Motor neuron (in vitro differentiated cells): ENCODE data around the gene UNC13D. TPM values are rescaled to one million over a fixed set of nuclear protein-coding genes. Genes with fewer than 3 reads are reported as not detected.
"Not testable (repeated sequence)": the region's sequence is repeated elsewhere in the genome, so short reads cannot be mapped to it uniquely, and the experiment has no call there.

Experiments
- ATAC-seq, 8 experiments: fragments of 200-7000 bp; cut with Tn5 transposase; replicated peaks in 6 of 8; 2 replicates each; pipeline ENCODE4 v1.8.0; 2021; ENCODE audit warnings: mild to moderate bottlenecking in 8 of 8, moderate library complexity in 8 of 8
- H3K27ac ChIP-seq, 2 donors: fragments of 250-450 bp; sonication (Bioruptor Pico); 2 replicates each; pipeline ENCODE4 v1.9.0; 2021; ENCODE audit warnings: antibody characterized with exemption in 2 of 2, mild to moderate bottlenecking in 2 of 2, moderate library complexity in 1 of 2
- H3K4me1 ChIP-seq, 2 donors: fragments of 250-450 bp; sonication (Bioruptor Pico); replicated peaks in 1 of 2; 2 replicates each; pipeline ENCODE4 v1.6.1; 2021; ENCODE audit warnings: antibody characterized with exemption in 2 of 2, mild to moderate bottlenecking in 2 of 2, moderate library complexity in 1 of 2
- H3K4me3 ChIP-seq, 5 donors: fragments of 250-450 bp; sonication (Bioruptor Pico); 2 replicates each; pipeline ENCODE4 v1.9.0; 2021; ENCODE audit warnings: antibody characterized with exemption in 5 of 5, mild to moderate bottlenecking in 5 of 5, moderate library complexity in 4 of 5
- WGBS, 10 experiments: fragments of 450-650 bp; shearing (Covaris generic); methylation state at CpG; one replicate each; pipeline ENCODE4 v1.0.0; 2022; 5-methylcytosine and 5-hydroxymethylcytosine counted together
- in situ Hi-C, 9 experiments: fragments of 400-800 bp; cut with MboI; loops; one replicate each; pipeline ENCODE4 v1.15.0; 2021; ENCODE audit warnings: low sequenced_read_pairs in 9 of 9, low pct_unique_long_range_greater_than_20kb in 2 of 9; ENCODE audit not compliant: unreplicated experiment in 9 of 9
- total RNA-seq, 8 experiments: library from RNA; unstranded; fragments of 300-600 nt; gene quantifications; 2 replicates each; pipeline versions ENCODE4 v1.2.3 to v1.2.4, GENCODE V29; 2022

The UNC13D gene
- total RNA-seq, 8 experiments from 2014 or later = 0.87 to 9.1 (median 2.7) TPM

DNA sequence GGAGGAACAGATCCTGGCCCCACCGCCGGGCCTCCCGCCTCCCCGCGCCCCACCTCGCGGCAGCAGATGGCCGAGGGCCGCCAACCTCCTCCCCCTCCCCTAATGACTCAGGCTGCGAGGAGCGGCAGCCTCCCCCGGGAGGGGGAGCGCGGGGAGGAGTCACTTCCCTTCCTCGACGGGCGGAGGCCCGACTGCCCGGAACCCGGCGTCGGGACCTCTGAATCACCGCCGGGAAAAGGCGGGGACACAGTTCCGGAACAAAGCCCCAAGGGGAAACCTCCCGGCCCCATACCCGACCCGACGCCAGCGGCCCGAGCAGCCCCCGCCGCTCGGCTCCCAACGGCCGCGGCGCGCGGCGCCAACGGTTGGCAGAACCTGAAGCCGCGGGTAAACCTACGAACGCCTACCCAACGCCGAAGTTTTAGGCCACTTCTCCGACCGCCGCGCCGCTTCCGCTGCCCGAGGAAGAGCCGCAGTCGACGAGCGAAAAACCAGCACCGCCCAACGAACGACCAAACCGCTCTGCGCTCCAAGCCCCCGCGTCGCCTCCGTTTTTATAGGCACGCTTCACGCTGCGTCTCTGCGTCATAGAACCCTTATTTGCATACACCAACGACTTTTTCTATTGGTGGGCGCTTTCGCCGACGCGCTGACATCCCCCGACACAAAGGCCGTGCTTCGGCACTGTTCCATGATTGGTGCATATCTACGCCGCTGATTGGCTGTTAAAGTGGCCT lies 64.8 kb downstream of the UNC13D start:
- WGBS, 10 experiments = 0 to 3% (median 0%) methylated on average over 1 to 39 of the region's 84 CpGs; no CpG with 5 or more reads in 4 of the 10 experiments
- ATAC-seq = peak; percentile 36 to 81 (median 78)
- Histone ChIP-seq H3K4me1 (peaks cover 21 to 22% of the 10 kb centered on the region in 2 donors), H3K27ac (peak overlapping the region; percentile 79 to 91), H3K4me3 (peak overlapping the region; percentile 87 to 99 (median 91))
- in situ Hi-C loops = no loop called here

DNA sequence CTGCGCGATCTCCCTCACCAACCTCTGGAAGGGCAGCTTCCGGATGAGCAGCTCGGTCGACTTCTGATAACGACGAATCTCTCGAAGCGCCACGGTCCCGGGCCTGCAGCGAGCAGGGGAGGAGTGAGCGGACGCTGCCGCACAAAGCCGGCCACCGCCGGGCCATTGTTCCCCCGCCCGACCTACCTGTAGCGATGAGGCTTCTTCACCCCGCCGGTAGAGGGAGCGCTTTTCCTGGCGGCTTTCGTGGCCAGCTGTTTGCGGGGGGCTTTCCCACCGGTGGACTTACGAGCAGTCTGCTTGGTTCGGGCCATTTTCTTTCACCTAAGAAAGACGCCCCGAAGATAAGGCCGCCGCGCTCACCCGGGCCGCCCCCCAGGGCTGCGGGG lies 65.3 kb downstream of the UNC13D start:
- Histone ChIP-seq H3K4me3 (peak overlapping the region; percentile 87 to 99 (median 91)), H3K27ac (peak overlapping the region; percentile 79 to 91), H3K4me1 (peaks cover 17 to 19% of the 10 kb centered on the region in 2 donors)
- WGBS, 10 experiments = 0% methylated on average over 1 to 5 of the region's 38 CpGs; no CpG with 5 or more reads in 7 of the 10 experiments
- peak in 1 of 8 experiments; percentile 0 for ATAC-seq
- in situ Hi-C loops = no loop called here

DNA sequence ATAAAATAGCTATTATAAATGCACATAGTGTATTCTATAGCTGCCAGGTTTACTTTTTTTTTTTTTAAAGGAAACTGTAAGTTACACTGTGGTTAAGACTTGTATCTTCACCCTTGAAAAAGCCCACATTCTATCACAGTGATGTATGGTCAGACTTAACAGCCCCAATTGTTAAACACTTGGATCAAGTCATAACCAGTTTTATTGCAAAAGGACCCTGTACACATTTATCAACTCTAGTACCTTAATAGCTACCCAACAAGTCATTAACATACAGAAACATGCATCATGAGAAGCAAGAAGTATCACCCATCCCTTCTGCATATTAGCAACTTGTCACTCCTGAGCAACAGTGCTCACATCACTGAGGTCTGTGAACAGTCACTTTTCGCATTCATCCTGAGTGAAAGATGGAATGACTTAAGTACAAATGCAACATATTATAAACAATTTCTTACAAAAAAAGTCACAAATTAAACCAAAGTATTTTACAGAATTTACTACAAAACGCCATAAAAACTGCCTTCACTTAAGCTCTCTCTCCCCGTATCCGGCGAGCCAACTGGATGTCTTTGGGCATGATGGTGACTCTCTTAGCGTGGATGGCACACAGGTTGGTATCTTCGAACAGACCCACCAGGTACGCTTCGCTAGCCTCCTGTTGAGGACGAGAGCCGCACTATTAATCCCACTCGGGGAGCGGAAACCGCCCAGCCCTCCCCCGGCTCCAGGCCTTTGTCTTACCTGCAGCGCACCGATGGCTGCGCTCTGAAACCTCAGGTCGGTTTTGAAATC lies 65.9 kb downstream of the UNC13D start:
- H3K4me1 ChIP-seq = peaks cover 12 to 13% of the 10 kb centered on the region in 2 donors
- H3K4me3 ChIP-seq = peak overlapping the region; percentile 87 to 99 (median 91)
- 0 to 19% (median 7%) methylated on average over 2 to 13 of the region's 19 CpGs; no CpG with 5 or more reads in 4 of the 10 experiments for WGBS, 10 experiments
- in situ Hi-C loops, ATAC-seq, H3K27ac ChIP-seq: not testable (repeated sequence)

DNA sequence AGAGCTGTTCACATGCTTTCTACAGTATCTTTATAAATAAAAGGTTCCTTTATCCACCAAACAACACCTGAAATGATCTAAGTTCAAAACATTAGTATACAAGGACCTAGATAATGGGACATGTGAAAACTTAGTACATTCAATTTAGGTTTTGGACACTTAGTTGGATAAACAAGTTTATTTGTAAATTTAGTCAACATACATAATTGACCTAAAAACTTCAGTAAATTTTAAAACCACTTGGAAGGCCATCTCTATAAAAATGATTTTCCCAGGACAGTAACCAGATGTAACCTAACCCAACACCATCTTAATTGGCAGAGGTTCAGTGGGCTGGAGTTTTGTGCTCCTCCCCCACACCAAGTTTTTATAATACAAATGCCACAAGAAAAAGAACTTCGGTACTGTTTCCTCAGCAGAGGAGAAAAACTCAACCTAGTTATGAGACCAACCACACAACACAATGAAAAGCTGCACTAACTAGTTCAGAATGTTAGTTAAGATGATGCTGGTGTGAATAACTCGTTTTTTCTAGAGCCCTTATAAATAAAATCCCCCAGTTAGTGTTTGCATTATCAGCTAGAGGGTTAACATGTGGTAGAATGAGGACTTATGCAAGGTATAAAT lies 66.8 kb downstream of the UNC13D start:
- no peak for ATAC-seq
- Histone ChIP-seq H3K4me1 (peaks cover 11 to 12% of the 10 kb centered on the region in 2 donors), H3K4me3 (peak overlapping the region; percentile 87 to 99 (median 91)), H3K27ac (no peak overlapping the region)
- in situ Hi-C loops = no loop called here
- 0 to 71% (median 24%) methylated on average over 1 to 2 of the region's 2 CpGs; no CpG with 5 or more reads in 4 of the 10 experiments for WGBS, 10 experiments

Other genes with a start within 250 kb of the UNC13D start
- gene SMIM5, start 211.0 kb downstream of the UNC13D start, total RNA-seq = 1 to 10 TPM in 3 of 8 experiments, under 1 TPM in 5; 0.16 to 3.9 (median 0.88) TPM
- gene RECQL5, start 177.2 kb downstream of the UNC13D start, total RNA-seq = 10 to 100 TPM; 12.6 to 58.3 (median 22.8) TPM
- gene SAP30BP, start 177.1 kb downstream of the UNC13D start, total RNA-seq = 100 to 1,000 TPM in 1 of 8 experiments, 10 to 100 TPM in 7; 52.5 to 106 (median 75.2) TPM
- gene ITGB4, start 122.9 kb downstream of the UNC13D start, total RNA-seq = 10 to 100 TPM in 1 of 8 experiments, 1 to 10 TPM in 4, under 1 TPM in 3; 0.46 to 40.8 (median 2.0) TPM
- 10 to 100 TPM; 10.0 to 32.7 (median 16.4) TPM for gene GALK1, start 79.2 kb downstream of the UNC13D start, total RNA-seq
- gene UNK, start 59.6 kb downstream of the UNC13D start, total RNA-seq = 10 to 100 TPM; 14.6 to 38.2 (median 20.0) TPM
- 10 to 100 TPM; 51.3 to 86.5 (median 60.1) TPM for gene WBP2, start 10.9 kb upstream of the UNC13D start, total RNA-seq
- gene TRIM47, start 34.2 kb upstream of the UNC13D start, total RNA-seq = 10 to 100 TPM in 2 of 8 experiments, 1 to 10 TPM in 5, under 1 TPM in 1; 0.67 to 15.1 (median 4.8) TPM
- 10 to 100 TPM in 7 of 8 experiments, 1 to 10 TPM in 1; 8.7 to 22.5 (median 13.4) TPM for gene TRIM65, start 52.5 kb upstream of the UNC13D start, total RNA-seq
- gene MRPL38, start 60.5 kb upstream of the UNC13D start, total RNA-seq = 10 to 100 TPM; 31.1 to 77.0 (median 47.0) TPM
- 10 to 100 TPM in 3 of 8 experiments, 1 to 10 TPM in 5; 4.8 to 14.7 (median 7.6) TPM for gene FBF1, start 96.6 kb upstream of the UNC13D start, total RNA-seq
- 100 to 1,000 TPM in 1 of 8 experiments, 10 to 100 TPM in 7; 14.6 to 106 (median 32.4) TPM for gene ACOX1, start 134.8 kb upstream of the UNC13D start, total RNA-seq
- gene TEN1, start 134.8 kb upstream of the UNC13D start, total RNA-seq = 10 to 100 TPM in 6 of 8 experiments, 1 to 10 TPM in 2; 7.8 to 29.8 (median 15.4) TPM
- 10 to 100 TPM in 1 of 8 experiments, 1 to 10 TPM in 7; 3.5 to 11.0 (median 6.2) TPM for gene CDK3, start 156.5 kb upstream of the UNC13D start, total RNA-seq
- gene EVPL, start 182.9 kb upstream of the UNC13D start, total RNA-seq = 1 to 10 TPM in 1 of 8 experiments, under 1 TPM in 6, not detected in 1; 0.05 to 1.0 (median 0.59) TPM
- gene SRP68, start 228.1 kb upstream of the UNC13D start, total RNA-seq = 10 to 100 TPM; 21.2 to 70.9 (median 36.4) TPM
- gene GALR2, start 230.4 kb upstream of the UNC13D start, total RNA-seq = under 1 TPM in 6 of 8 experiments, not detected in 2; 0.11 to 0.81 (median 0.46) TPM
- 10 to 100 TPM; 13.1 to 37.3 (median 20.9) TPM for gene ZACN, start 234.8 kb upstream of the UNC13D start, total RNA-seq